Vagina (tissue), 2 donors: ENCODE results near the gene PLCB1.

ENCODE experiments used
- POLR2A ChIP-seq, 2 donors: fragments of 450-650 bp; IDR thresholded peaks; one replicate each; pipeline ENCODE4 v1.6.1; 2017; ENCODE audit warnings: antibody characterized with exemption in 2 of 2, mild to moderate bottlenecking in 2 of 2, moderate library complexity in 2 of 2
- POLR2AphosphoS5 ChIP-seq, 2 donors: sonication (generic); formaldehyde crosslinking; IDR thresholded peaks; one replicate each; pipeline ENCODE4 v1.9.0; 2017; ENCODE audit warnings: antibody characterized with exemption in 2 of 2, mild to moderate bottlenecking in 2 of 2, low read depth in 1 of 2; ENCODE audit not compliant: insufficient read depth in 1 of 2
- TF ChIP-seq, protein P1 (sequence below), 3 experiments: fragments of 450-650 bp in 2 of 3; fragments of 200-600 bp in 1 of 3; sonication (generic) in 1 of 3; IDR thresholded peaks; one replicate each; pipeline ENCODE4 v1.5.1; 2017 to 2019; ENCODE audit warnings: antibody characterized with exemption in 3 of 3, mild to moderate bottlenecking in 2 of 3, moderate library complexity in 2 of 3

DNA sequence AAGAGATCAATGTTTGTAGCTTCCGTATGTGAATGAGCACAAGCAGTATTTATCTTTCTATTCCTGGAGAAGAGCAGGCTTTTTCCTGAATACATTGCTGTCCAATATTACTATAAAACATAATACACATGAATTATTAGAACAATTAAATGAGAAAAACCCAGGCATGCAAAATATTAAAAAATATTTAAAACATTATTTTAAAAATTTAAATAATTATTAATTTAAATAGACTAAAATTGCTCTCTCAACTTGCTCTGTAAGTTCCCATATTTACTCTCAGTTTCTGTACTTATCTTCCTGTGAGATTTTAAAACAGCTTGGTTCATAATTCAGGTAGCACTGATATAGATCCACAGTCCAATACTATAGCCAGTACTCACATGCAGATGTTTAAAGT is 97.0 kb downstream of the PLCB1 start:
- TF ChIP-seq, protein P1, sequence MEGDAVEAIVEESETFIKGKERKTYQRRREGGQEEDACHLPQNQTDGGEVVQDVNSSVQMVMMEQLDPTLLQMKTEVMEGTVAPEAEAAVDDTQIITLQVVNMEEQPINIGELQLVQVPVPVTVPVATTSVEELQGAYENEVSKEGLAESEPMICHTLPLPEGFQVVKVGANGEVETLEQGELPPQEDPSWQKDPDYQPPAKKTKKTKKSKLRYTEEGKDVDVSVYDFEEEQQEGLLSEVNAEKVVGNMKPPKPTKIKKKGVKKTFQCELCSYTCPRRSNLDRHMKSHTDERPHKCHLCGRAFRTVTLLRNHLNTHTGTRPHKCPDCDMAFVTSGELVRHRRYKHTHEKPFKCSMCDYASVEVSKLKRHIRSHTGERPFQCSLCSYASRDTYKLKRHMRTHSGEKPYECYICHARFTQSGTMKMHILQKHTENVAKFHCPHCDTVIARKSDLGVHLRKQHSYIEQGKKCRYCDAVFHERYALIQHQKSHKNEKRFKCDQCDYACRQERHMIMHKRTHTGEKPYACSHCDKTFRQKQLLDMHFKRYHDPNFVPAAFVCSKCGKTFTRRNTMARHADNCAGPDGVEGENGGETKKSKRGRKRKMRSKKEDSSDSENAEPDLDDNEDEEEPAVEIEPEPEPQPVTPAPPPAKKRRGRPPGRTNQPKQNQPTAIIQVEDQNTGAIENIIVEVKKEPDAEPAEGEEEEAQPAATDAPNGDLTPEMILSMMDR (IDR thresholded peaks at IDR 0.05), result no peak
- TF ChIP-seq POLR2AphosphoS5 (IDR thresholded peaks at IDR 0.05; ENCODE audit: insufficient read depth in 1 of 2, low read depth in 1 of 2) (no peak), POLR2A (IDR thresholded peaks at IDR 0.05) (no peak)
